ENCODE measurements around the gene RXRB.

The RXRB gene

DNA sequence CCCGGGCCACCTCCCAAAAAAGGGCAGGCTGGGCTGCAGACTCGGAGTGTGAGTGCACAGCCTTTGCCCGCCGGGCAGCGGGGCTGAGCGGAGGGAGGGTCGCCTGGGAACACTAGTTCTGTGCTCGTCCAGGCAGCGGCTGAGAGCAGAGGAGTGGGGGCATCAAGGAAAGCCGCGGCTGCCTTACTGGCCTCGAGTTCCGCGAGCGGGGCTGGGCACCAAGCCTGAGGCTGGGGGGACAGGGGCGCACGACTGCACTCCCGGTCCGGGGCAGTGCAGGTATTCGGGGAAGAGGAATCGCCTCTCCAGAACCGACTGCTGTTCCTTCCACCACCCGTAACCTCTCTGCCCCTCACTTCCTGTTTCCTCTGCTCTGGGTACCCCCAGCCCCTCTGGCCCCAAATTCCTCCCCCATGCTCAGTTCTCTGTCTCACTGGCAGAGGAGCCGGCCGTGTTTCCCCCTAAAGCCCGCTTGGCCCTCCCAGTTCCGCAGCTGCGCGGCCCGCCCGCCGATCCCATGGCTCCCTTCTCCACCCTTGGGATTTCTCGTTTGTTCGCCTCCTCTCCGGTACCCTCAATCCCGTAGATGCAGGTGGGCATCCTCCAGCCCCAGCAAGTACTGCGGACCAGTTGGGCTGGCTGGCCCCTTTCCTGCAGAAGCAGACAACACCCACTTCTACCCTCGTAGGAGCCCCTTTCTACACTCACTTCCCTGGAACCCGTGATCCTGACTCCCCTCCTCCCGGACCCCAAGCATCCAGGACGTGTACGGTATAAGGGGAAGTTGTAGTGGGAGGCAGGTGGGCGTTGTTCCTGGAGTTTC, 12.9 kb upstream of the RXRB start:
- peaks cover 2% of the 10 kb centered on the region for H3K27me3 ChIP-seq (replicated peaks; ENCODE audit: control insufficient read depth, insufficient read depth, low read length)
- DNase-seq (ENCODE audit: extremely low read depth, insufficient read length) = no peak
- peaks cover 4% of the 10 kb centered on the region for H3K36me3 ChIP-seq (ENCODE audit: control insufficient read depth, insufficient read depth, low read length)
- no peak overlapping the region for H3K4me3 ChIP-seq (replicated peaks; ENCODE audit: low read depth, low read length)
- TF ChIP-seq, protein P1, sequence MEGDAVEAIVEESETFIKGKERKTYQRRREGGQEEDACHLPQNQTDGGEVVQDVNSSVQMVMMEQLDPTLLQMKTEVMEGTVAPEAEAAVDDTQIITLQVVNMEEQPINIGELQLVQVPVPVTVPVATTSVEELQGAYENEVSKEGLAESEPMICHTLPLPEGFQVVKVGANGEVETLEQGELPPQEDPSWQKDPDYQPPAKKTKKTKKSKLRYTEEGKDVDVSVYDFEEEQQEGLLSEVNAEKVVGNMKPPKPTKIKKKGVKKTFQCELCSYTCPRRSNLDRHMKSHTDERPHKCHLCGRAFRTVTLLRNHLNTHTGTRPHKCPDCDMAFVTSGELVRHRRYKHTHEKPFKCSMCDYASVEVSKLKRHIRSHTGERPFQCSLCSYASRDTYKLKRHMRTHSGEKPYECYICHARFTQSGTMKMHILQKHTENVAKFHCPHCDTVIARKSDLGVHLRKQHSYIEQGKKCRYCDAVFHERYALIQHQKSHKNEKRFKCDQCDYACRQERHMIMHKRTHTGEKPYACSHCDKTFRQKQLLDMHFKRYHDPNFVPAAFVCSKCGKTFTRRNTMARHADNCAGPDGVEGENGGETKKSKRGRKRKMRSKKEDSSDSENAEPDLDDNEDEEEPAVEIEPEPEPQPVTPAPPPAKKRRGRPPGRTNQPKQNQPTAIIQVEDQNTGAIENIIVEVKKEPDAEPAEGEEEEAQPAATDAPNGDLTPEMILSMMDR (IDR thresholded peaks at IDR 0.05; ENCODE audit: insufficient read depth, low read length, poor library complexity, severe bottlenecking) = no peak

DNA sequence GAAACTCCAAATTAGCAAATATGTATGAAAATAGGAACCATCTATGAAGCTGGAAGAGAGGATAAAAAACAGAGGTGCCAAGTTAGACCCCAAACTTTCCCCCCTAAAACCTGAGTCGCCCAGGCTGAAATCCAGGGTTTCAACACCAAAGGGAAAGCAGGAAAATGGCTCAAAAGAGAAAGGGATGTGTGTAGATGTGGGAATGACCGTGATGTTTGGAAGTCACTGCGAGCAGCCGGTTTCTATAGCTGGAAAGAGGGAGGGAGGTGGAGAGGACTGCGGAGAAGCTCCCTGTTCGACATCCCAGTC, 12.3 kb upstream of the RXRB start:
- Histone ChIP-seq H3K27me3 (replicated peaks; ENCODE audit: control insufficient read depth, insufficient read depth, low read length) (peaks cover 2% of the 10 kb centered on the region), H3K4me3 (replicated peaks; ENCODE audit: low read depth, low read length) (no peak overlapping the region), H3K36me3 (ENCODE audit: control insufficient read depth, insufficient read depth, low read length) (peaks cover 4% of the 10 kb centered on the region)
- DNase-seq (ENCODE audit: extremely low read depth, insufficient read length) = no peak
- TF ChIP-seq, protein P1 (IDR thresholded peaks at IDR 0.05; ENCODE audit: insufficient read depth, low read length, poor library complexity, severe bottlenecking) = no peak

DNA sequence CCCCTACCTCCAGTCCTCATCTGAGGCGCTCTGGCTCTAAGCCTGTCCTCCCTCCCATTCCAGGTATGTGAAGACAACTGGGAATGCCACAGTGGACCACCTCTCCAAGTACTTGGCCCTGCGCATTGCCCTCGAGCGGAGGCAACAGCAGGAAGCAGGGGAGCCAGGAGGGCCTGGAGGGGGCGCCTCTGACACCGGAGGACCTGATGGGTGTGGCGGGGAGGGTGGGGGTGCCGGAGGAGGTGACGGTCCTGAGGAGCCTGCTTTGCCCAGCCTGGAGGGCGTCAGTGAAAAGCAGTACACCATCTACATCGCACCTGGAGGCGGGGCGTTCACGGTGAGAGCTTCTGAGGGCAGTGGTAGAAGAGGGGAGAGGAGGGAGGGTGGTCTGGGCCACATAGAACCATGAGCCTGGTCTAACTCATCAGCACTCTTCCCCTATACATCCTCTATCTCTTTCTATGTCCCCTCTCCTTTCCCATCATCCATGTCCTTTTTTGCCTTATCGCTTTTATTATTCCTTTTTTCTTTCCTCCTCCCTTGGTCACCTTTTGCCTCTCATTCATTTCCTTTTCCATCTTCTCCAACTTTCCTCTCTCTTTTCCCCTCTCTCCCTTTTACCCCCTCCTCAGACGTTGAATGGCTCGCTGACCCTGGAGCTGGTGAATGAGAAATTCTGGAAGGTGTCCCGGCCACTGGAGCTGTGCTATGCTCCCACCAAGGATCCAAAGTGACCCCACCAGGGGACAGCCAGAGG, 11.4 kb upstream of the RXRB start:
- no peak for DNase-seq (ENCODE audit: extremely low read depth, insufficient read length)
- H3K36me3 ChIP-seq (ENCODE audit: control insufficient read depth, insufficient read depth, low read length) = peaks cover 4% of the 10 kb centered on the region
- H3K27me3 ChIP-seq (replicated peaks; ENCODE audit: control insufficient read depth, insufficient read depth, low read length) = peaks cover 2% of the 10 kb centered on the region
- TF ChIP-seq, protein P1 (IDR thresholded peaks at IDR 0.05; ENCODE audit: insufficient read depth, low read length, poor library complexity, severe bottlenecking) = no peak
- H3K4me3 ChIP-seq (replicated peaks; ENCODE audit: low read depth, low read length) = no peak overlapping the region

DNA sequence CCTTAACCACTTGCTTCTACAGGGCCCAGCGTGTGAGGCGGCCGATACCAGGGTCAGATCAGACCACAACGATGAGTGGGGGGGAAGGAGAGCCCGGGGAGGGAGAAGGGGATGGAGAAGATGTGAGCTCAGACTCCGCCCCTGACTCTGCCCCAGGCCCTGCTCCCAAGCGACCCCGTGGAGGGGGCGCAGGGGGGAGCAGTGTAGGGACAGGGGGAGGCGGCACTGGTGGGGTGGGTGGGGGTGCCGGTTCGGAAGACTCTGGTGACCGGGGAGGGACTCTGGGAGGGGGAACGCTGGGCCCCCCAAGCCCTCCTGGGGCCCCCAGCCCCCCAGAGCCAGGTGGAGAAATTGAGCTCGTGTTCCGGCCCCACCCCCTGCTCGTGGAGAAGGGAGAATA, 10.7 kb upstream of the RXRB start:
- no peak for DNase-seq (ENCODE audit: extremely low read depth, insufficient read length)
- Histone ChIP-seq H3K4me3 (replicated peaks; ENCODE audit: low read depth, low read length) (no peak overlapping the region), H3K27me3 (replicated peaks; ENCODE audit: control insufficient read depth, insufficient read depth, low read length) (peaks cover 2% of the 10 kb centered on the region), H3K36me3 (ENCODE audit: control insufficient read depth, insufficient read depth, low read length) (peaks cover 4% of the 10 kb centered on the region)
- TF ChIP-seq, protein P1 (IDR thresholded peaks at IDR 0.05; ENCODE audit: insufficient read depth, low read length, poor library complexity, severe bottlenecking) = no peak

DNA sequence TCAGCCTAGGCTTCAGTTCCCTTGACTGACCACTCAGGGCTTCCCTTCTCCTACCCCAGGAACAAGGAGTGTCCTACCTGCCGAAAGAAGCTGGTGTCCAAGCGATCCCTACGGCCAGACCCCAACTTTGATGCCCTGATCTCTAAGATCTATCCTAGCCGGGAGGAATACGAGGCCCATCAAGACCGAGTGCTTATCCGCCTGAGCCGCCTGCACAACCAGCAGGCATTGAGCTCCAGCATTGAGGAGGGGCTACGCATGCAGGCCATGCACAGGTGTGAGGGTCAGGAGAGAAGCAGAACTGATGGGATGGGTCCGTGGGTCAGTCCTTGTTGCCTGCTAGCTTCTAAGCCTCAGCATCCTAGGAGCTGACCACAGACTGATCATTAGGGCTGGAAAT, 9.4 kb upstream of the RXRB start:
- no peak for DNase-seq (ENCODE audit: extremely low read depth, insufficient read length)
- peaks cover 4% of the 10 kb centered on the region for H3K36me3 ChIP-seq (ENCODE audit: control insufficient read depth, insufficient read depth, low read length)
- peaks cover 2% of the 10 kb centered on the region for H3K27me3 ChIP-seq (replicated peaks; ENCODE audit: control insufficient read depth, insufficient read depth, low read length)
- TF ChIP-seq, protein P1 (IDR thresholded peaks at IDR 0.05; ENCODE audit: insufficient read depth, low read length, poor library complexity, severe bottlenecking) = no peak
- no peak overlapping the region for H3K4me3 ChIP-seq (replicated peaks; ENCODE audit: low read depth, low read length)
